GM12872 (cell line): ENCODE data around the gene PRLR.

Source experiments
- TF ChIP-seq, protein P1 (sequence below): IDR thresholded peaks from 3 replicates; pipeline ENCODE4 v1.5.1; 2011; ENCODE audit warnings: low read depth, mild to moderate bottlenecking, low read length, moderate library complexity; ENCODE audit not compliant: insufficient read depth

Gene PRLR

DNA sequence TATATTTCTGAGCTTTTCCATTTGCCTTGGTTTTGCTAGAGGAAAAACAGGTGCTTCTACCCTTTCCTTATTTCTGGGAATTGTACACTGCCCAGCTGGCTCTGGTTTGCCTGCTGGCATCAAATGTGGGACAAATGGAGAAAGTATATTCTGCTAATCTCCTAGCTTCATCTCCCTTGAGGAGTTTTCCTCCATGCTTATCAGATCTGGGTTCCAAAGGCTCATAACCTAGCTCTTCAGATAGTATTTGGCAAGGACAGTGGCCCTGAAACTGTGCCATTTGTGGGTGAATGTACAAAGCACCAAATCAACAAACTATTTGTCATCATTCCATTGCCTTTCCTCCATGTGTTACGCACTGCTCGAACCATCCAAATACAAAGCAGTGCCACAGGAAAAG lies 16.2 kb downstream of the PRLR start:
- TF ChIP-seq, protein P1, sequence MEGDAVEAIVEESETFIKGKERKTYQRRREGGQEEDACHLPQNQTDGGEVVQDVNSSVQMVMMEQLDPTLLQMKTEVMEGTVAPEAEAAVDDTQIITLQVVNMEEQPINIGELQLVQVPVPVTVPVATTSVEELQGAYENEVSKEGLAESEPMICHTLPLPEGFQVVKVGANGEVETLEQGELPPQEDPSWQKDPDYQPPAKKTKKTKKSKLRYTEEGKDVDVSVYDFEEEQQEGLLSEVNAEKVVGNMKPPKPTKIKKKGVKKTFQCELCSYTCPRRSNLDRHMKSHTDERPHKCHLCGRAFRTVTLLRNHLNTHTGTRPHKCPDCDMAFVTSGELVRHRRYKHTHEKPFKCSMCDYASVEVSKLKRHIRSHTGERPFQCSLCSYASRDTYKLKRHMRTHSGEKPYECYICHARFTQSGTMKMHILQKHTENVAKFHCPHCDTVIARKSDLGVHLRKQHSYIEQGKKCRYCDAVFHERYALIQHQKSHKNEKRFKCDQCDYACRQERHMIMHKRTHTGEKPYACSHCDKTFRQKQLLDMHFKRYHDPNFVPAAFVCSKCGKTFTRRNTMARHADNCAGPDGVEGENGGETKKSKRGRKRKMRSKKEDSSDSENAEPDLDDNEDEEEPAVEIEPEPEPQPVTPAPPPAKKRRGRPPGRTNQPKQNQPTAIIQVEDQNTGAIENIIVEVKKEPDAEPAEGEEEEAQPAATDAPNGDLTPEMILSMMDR, result no peak

DNA sequence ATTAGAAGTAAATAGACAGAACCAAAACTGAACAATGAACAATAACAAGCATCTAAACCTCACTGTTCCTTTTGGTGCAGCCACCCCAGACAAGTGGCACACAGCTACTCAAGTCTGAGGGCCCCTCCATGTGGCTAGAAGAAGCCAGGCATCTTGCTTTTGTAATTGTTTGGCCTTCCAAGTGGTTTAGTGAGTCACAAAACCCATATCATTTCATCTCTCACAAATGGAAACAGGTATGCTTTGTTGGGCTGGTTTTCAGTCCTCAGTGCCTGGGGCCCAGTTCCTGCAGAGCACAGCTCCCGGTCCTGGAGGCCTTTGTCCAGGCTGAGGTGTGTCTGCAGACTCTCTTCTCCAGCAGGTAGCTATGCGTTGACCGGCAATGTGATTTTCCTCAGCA lies 16.7 kb downstream of the PRLR start:
- TF ChIP-seq, protein P1, result peak; percentile 27; the same call in 1 of the 3 replicates

- TF ChIP-seq, protein P1, result no peak
These were observed 17.9 kb downstream of the PRLR start for GRCh38 chr5:35212122-35212982.

- TF ChIP-seq, protein P1, result no peak
These were observed 20.4 kb downstream of the PRLR start for GRCh38 chr5:35209862-35210261.

- TF ChIP-seq, protein P1, result no peak
These were observed 24.7 kb downstream of the PRLR start for GRCh38 chr5:35205606-35206005.

DNA sequence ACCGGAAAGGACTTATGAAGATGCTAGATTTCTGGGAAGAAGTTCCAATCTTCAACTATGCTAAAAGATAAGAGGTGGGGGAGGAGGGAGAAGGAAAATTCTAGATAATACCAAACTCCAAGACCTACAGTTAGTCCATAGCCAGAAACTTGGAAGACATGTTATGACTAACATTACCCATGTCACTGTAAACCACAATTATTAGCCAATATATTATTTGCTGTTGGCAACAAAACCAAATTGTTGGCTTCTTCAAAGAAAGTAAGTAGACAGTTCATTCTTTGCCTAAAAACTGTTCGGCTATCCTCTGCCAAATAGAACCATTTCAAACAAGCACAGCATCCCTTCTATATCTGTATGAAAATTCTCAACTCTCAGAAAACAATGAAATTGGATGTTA lies 25.1 kb downstream of the PRLR start:
- TF ChIP-seq, protein P1, result no peak

DNA sequence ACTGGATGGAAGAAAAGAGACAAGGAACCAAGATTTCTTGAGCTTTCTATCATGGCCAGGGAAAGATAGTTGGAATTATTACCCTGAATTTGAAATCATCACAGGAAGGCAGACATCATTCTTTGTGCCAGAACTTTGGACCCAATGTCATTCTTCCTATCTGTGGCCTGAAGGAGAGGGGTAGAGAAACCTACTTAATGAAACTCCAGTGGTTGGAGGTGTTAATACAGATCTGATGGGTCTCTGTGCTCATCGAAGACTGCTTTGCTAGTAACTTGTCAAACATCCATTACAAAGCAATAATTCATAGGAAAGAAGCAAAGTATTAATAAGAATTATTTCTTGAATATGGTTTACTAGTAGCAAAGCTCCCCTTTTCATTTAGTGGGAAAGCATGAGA lies 26.9 kb downstream of the PRLR start:
- TF ChIP-seq, protein P1, result no peak
